NOMO-1 (cell line): Measurements from ENCODE around the gene LSM12.
"Not testable (repeated sequence)": the region's sequence is repeated elsewhere in the genome, so short reads cannot be mapped to it uniquely, and the experiment has no call there.

Source experiments
- DNase-seq, 2 experiments: peaks; one replicate each; lab custom pipeline; 2025; ENCODE audit not compliant: unreplicated experiment in 2 of 2; lab: John Stamatoyannopoulos, UW

The LSM12 gene

GRCh38 chr17:44008205-44008909, 58.1 kb downstream of the LSM12 start:
- DNase-seq: no peak

DNA sequence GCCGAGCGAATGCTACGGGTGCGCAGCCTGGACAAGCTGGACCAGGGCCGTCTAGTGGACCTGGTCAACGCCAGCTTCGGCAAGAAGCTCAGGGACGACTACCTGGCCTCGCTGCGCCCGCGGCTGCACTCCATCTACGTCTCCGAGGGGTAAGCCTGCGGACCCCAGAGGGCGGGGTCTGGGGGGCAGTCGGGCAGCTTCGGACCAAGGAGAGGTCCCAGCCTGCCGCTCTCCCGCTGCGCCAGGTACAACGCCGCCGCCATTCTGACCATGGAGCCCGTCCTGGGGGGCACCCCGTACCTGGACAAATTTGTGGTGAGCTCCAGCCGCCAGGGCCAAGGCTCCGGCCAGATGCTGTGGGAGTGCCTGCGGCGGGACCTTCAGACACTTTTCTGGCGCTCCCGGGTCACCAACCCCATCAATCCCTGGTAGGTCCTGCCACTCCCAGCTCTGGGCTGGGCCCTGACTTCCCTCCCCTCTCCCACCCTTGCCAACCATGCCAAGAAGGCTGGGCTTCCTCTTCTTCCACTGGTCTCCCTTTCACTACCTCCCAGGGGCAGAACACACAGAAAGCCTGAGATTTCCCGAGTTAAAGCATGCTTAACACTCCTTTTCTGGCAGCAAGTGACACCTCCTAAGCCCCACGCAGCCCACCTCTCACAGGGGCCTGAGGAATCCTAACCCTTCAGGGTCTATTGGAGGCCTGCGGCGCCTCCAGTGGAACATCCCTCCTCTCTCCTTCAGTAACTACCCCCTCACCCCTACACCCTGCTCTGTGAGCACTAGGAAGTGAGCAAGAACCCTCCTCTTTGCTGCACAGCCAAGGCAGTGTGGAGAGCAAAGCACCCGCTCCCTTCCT, 58.9 kb downstream of the LSM12 start:
- DNase-seq: peak in 1 of 2 experiments; percentile 2

- DNase-seq: peak; percentile 92 to 96
Observed at GRCh38 chr17:44006598-44007345, 59.7 kb downstream of the LSM12 start.

GRCh38 chr17:44006272-44006597, 60.2 kb downstream of the LSM12 start:
- no peak for DNase-seq

GRCh38 chr17:44005527-44006271, 60.8 kb downstream of the LSM12 start:
- peak in 1 of 2 experiments; percentile 16 for DNase-seq

GRCh38 chr17:44004761-44005526, 61.5 kb downstream of the LSM12 start:
- DNase-seq: no peak

GRCh38 chr17:44004077-44004760, 62.3 kb downstream of the LSM12 start, which contains the start of gene NAGS:
Gene NAGS (plus strand): TSS chr17:44004622. CDS start chr17:44004664, 42 bp downstream.
- no peak for DNase-seq

GRCh38 chr17:44002141-44002848, 64.2 kb downstream of the LSM12 start:
- no peak for DNase-seq

GRCh38 chr17:44001461-44001920, 65.0 kb downstream of the LSM12 start:
- no peak for DNase-seq

DNA sequence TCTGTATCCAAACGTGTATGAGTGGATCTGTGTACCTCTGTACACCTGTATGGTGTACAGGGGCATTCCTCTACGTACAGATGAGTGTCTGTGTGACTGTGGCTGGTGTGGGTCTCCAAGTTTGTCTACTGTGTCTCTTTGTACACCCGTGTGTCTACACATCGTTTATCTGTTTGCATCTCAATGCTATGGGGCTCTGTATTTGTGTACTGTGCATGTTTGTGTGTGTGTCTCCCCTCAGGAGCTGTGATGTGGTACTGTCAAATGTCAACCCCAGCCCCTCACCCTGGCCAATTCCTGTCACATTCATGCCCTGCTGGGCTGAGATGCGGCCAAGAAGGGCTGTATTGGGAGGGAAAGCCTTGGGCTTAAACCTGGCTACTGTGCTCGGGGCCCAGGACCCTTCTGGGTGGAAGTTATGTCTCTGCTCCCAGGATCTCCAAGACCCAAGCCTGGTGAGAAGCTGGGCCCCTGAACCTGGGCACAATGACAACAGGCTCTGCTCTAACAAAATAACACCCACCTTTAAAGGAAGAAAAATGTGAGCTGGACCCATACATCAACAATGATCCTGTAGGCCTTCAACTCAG, 65.5 kb downstream of the LSM12 start:
- no peak for DNase-seq

DNA sequence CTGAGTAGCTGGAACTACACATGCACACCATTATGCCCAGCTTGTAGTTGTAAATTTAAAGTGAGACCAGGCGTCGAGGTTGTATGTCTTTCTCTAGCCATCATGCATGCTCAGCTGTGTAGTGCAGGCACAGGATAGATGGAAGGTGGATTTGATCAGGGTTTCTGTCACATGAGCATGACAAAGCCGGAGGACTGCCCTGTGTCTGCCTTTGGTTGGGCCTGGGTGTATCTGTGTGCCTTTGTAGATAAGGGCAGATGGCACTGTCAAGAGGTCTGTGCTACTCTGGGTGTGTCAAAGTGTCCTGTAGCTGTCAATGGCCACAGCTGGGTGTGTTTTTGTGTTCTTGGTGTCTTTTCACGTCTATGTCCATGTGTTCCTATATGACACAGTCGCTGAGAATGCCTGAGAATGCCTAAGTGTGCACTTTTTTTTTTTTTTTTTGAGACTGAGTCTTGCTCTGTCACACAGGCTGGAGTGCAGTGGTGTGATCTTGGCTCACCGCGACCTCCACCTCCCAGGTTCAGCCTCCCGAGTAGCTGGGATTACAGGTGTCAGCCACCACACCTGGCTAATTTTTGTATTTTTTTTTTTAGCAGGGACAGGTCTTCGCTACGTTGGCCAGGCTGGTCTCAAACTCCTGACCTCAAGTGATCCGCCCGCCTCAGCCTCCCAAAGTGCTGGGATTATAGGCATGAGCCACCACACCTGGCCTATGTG, 66.2 kb downstream of the LSM12 start:
- DNase-seq: no peak

GRCh38 chr17:43999024-43999423, 67.4 kb downstream of the LSM12 start:
- DNase-seq: no peak

GRCh38 chr17:43998552-43998951, 67.9 kb downstream of the LSM12 start:
- peak; percentile 35 to 49 for DNase-seq

DNA sequence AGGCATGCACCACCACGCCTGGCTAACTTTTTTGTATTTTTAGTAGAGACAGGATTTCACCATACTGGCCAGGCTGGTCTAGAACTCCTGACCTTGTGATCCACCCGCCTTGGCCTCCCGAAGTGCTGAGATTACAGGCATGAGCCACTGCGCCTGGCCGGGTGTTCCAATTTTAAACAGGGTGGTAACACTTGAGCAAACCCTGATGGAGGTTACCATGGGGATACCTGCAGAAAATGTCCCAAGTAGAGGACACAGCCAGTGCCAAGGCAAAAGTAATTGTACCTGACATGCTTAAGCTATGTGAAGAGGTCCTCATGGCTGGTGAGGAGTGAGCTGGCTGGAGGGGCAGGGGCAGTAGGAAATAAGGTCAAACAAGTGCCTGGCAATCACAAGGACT, 69.3 kb downstream of the LSM12 start:
- DNase-seq: not testable (repeated sequence)

GRCh38 chr17:43995150-43995471, 71.4 kb downstream of the LSM12 start:
- no peak for DNase-seq

DNA sequence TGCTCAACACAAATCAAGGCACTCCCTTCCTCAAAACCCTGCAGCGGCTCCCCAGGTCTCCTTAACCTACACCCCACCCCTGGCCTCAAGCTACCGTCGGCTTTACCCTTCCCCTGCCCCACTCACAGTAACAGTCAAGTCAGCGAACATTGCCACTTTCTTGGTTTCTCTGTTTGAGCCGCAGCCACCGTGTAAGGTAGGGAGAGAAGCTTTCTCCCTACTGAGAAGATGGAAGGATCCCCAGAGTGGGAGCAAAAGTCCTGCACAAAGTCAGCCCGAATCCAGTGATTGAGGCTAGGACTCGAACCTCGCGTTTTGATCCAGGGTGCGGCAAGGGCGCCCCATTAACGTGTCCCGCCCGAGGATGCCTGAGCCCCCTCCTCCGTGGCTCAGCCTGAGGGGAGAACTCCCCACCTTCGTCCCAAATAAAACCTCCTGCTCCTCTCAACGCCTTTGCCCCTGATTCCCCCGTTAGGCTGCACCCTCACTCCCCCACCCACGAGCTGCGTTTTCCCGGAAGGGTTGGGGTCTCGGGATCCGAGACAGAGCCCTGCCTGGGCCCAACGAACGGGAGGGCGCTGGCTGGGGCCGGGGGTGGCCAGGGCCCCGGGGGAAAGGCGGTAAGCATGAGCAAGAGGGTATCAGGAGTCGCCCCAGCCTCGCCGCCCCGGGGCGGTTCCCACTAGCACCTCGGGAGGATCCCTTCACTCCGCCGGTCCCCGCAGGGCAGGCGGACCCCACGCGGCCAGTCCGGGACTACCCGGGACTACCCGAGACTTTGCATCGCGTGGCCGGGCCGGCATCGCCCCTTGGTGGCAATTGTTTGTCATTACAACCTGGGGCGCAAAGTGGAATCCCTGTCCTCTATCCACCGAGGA, 72.0 kb downstream of the LSM12 start:
- DNase-seq: peak; percentile 40 to 46

- DNase-seq: no peak
Observed at GRCh38 chr17:43992641-43993040, 73.8 kb downstream of the LSM12 start.
